ENCODE measurements around the gene PLPPR3.

GRCh38 chr19:778910-779653 lies 42.7 kb downstream of the PLPPR3 start:
- TF ChIP-seq CEBPZ (IDR thresholded peaks at IDR 0.05; ENCODE audit: low read depth, low read length) (no peak), YBX1 (IDR thresholded peaks at IDR 0.05) (no peak)

Data from GM12878 (cell line).